Endothelial cell (in vitro differentiated cells): ENCODE data around the gene SRGAP3. TPM values are rescaled to one million over a fixed set of nuclear protein-coding genes. Genes with fewer than 3 reads are reported as not detected.

ENCODE experiments used
- DNase-seq: peaks from one replicate; pipeline ENCODE4 v3.0.0; 2021; ENCODE audit warnings: low spot score
- H3K27ac Mint-ChIP-seq: one replicate; pipeline ENCODE4 v1.8.0; 2021; ENCODE audit warnings: mixed read lengths, inconsistent platforms; ENCODE audit not compliant: unreplicated experiment
- H3K27me3 Mint-ChIP-seq: one replicate; pipeline ENCODE4 v1.8.0; 2021; ENCODE audit warnings: mild to moderate bottlenecking, moderate library complexity, mixed read lengths, inconsistent platforms; ENCODE audit not compliant: unreplicated experiment
- H3K36me3 Mint-ChIP-seq: one replicate; pipeline ENCODE4 v1.8.0; 2021; ENCODE audit warnings: mild to moderate bottlenecking, low read depth, mixed read lengths, inconsistent platforms; ENCODE audit not compliant: unreplicated experiment
- H3K4me1 Mint-ChIP-seq: one replicate; pipeline ENCODE4 v1.8.0; 2021; ENCODE audit warnings: mild to moderate bottlenecking, mixed read lengths, inconsistent platforms; ENCODE audit not compliant: unreplicated experiment
- H3K4me3 Mint-ChIP-seq: one replicate; pipeline ENCODE4 v1.8.0; 2021; ENCODE audit warnings: mild to moderate bottlenecking, mixed read lengths, inconsistent platforms; ENCODE audit not compliant: unreplicated experiment
- H3K9me3 Mint-ChIP-seq: one replicate; pipeline ENCODE4 v1.8.0; 2021; ENCODE audit warnings: mixed read lengths, inconsistent platforms; ENCODE audit not compliant: unreplicated experiment
- total RNA-seq: library from RNA; stranded (reverse); fragmentation: NEBNext Ultra II Directional; extraction: Animal tissue kit (Norgen Biotek cat#: 25700); gene quantifications from one replicate; pipeline ENCODE4 v1.2.1, GENCODE V29; 2021; ENCODE audit not compliant: unreplicated experiment
- TF ChIP-seq, protein P1 (sequence below): fragments of 200-600 bp; sonication (generic); IDR thresholded peaks from one replicate; pipeline ENCODE4 v1.5.0; 2021; ENCODE audit warnings: antibody characterized with exemption; ENCODE audit not compliant: unreplicated experiment

The SRGAP3 gene
- total RNA-seq, 1 donor from 2014 or later, result 12.0 TPM

DNA sequence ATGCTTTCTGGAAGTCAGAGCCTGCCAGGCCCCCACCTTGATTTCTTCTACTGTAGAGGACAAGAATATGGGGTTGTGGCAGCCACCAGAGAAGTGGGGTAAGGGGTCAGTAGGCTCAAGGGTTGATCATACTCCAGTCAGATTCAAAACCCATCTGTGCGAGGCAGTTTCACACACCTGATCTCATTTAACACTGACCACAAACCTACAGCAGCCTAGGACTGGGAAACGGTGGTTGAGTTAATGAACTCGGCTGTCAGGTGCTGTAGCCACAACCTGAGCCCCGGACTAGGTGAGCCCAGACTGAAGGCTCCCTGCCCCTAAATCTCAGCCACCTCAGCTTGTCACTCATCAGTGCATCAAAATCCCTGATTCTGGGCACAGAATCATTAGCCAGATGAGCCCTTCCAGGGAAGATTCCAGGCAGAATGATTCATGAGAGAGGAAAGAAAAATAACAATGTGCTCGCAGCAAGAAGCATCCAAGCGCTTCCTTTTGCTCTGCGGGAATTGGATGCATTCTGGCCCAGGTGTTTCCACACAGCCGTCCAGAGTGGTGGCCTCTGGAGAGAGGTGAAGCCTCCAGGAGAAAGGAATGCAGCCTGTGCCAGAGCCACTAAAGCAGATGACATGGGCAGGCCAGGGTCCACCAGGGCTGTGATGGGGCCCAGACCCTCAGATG lies 102.1 kb downstream of the SRGAP3 start:
- peaks cover 9% of the 10 kb centered on the region for H3K27me3 Mint-ChIP-seq
- DNase-seq, result no peak
- peaks cover 10% of the 10 kb centered on the region for H3K36me3 Mint-ChIP-seq
- H3K27ac Mint-ChIP-seq, result no peak overlapping the region
- TF ChIP-seq, protein P1, sequence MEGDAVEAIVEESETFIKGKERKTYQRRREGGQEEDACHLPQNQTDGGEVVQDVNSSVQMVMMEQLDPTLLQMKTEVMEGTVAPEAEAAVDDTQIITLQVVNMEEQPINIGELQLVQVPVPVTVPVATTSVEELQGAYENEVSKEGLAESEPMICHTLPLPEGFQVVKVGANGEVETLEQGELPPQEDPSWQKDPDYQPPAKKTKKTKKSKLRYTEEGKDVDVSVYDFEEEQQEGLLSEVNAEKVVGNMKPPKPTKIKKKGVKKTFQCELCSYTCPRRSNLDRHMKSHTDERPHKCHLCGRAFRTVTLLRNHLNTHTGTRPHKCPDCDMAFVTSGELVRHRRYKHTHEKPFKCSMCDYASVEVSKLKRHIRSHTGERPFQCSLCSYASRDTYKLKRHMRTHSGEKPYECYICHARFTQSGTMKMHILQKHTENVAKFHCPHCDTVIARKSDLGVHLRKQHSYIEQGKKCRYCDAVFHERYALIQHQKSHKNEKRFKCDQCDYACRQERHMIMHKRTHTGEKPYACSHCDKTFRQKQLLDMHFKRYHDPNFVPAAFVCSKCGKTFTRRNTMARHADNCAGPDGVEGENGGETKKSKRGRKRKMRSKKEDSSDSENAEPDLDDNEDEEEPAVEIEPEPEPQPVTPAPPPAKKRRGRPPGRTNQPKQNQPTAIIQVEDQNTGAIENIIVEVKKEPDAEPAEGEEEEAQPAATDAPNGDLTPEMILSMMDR, result no peak
- H3K4me1 Mint-ChIP-seq, result no peaks in the 10 kb centered on the region
- peaks cover 8% of the 10 kb centered on the region for H3K9me3 Mint-ChIP-seq
- H3K4me3 Mint-ChIP-seq, result no peak overlapping the region

DNA sequence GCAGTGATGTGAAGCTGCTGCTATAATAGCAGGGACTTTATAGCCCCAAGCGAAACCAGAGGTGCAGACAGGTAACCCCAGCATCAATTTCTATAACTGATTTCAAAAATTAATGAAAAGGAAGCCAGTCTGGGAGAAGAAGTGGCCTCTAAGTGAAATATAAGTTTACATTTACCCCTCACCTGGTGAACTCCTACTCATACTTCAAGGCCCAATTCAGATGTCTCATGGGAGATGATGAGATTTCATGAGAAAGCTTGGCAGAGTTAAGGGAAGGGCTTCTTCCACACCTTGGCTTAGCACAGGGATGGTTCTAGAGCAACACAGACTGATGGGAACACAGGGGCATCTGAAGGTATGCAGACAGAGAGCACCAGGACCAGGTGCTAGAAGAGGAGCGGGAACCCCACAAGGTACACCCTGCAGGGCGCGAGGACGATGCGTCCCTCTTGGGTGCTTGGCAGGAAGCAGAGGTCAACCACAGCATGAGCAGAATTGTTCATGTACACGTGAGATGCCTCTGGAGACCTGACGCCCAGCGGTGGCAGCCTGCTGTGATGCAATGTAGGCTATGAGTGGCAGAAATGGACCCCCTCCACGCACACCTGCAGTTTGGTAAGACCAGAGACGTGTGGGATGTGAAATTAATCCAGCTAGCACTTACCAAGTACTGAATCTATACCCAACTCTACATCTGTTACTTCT lies 102.9 kb downstream of the SRGAP3 start:
- Mint-ChIP-seq H3K4me3 (no peak overlapping the region), H3K27ac (no peak overlapping the region), H3K27me3 (peaks cover 7% of the 10 kb centered on the region), H3K9me3 (peaks cover 7% of the 10 kb centered on the region), H3K36me3 (peaks cover 9% of the 10 kb centered on the region), H3K4me1 (no peaks in the 10 kb centered on the region)
- no peak for DNase-seq
- TF ChIP-seq, protein P1, result no peak

DNA sequence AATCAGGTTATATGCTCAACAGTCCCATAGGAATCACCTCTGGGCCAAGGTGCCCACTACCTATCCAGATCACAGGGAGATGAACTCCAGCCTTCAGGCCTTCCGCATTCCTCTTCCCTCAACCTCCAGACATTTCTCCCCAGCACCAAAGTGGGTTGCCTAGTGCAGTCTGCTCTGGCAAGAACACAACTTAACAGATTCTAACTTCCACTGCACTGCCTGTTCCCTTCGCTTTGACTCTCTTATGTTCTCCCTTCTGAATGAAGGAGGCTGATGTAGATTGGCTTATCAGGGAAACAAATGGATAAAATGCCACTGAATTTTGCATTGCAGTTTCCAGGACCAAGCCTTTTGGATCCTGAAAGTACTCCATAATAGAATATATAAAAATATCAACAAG lies 106.3 kb downstream of the SRGAP3 start:
- Mint-ChIP-seq H3K27ac (no peak overlapping the region), H3K27me3 (peaks cover 6% of the 10 kb centered on the region), H3K4me3 (no peak overlapping the region), H3K9me3 (peaks cover 6% of the 10 kb centered on the region), H3K4me1 (no peaks in the 10 kb centered on the region), H3K36me3 (no peaks in the 10 kb centered on the region)
- TF ChIP-seq, protein P1, result no peak
- no peak for DNase-seq

DNA sequence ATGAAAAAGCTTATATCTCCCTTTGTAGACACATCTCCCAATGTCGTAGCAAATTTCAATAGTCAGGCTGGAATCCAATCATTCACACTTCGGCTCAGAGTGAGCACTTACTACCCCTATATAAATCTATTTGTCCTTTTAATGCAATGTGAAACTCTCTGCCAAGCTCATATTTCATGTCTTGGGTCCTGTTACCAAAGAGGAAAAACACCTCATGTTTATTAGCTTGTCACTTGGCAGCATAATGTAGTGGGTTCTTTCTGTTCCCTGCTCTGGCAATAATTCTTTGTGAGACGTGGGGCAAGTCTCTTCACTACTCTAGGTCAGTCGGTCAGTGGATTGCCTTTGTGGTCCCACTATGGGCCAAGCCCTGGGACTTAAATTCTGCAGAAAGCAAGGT lies 107.1 kb downstream of the SRGAP3 start:
- H3K27ac Mint-ChIP-seq, result no peak overlapping the region
- H3K27me3 Mint-ChIP-seq, result peaks cover 6% of the 10 kb centered on the region
- H3K9me3 Mint-ChIP-seq, result peaks cover 6% of the 10 kb centered on the region
- no peak for DNase-seq
- H3K4me3 Mint-ChIP-seq, result no peak overlapping the region
- no peaks in the 10 kb centered on the region for H3K4me1 Mint-ChIP-seq
- H3K36me3 Mint-ChIP-seq, result no peaks in the 10 kb centered on the region
- TF ChIP-seq, protein P1, result no peak

DNA sequence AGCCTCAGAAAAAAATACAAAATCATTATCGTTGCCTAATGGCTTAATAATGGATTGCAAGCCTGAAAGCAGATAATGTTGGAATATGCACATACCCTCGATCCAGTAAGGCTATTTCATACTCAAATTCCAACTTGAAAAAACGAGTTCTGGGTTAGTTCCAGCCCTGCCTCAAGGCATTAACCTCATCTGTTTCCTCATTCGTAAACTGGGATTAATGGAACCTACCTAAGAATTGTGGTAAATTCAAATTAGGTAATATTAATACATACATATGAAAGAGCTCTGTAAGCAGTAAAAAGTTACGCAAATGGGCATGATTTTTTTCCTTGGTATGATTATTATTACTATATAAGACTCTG lies 107.5 kb downstream of the SRGAP3 start:
- H3K27me3 Mint-ChIP-seq, result peaks cover 6% of the 10 kb centered on the region
- DNase-seq, result no peak
- no peaks in the 10 kb centered on the region for H3K36me3 Mint-ChIP-seq
- H3K9me3 Mint-ChIP-seq, result peaks cover 6% of the 10 kb centered on the region
- H3K27ac Mint-ChIP-seq, result no peak overlapping the region
- TF ChIP-seq, protein P1, result no peak
- H3K4me1 Mint-ChIP-seq, result no peaks in the 10 kb centered on the region
- H3K4me3 Mint-ChIP-seq, result no peak overlapping the region
